HG03175 (cell line): ENCODE data around the gene TPRG1.
A peak's percentile ranks its signal among the peaks of the same experiment; 100 is the strongest.

Experiments used
- ATAC-seq: cut with Tn5 transposase; IDR thresholded peaks from one replicate; pipeline ENCODE4 v1.9.1; 2021; ENCODE audit warnings: mild to moderate bottlenecking, moderate library complexity; ENCODE audit not compliant: unreplicated experiment

Gene TPRG1

DNA sequence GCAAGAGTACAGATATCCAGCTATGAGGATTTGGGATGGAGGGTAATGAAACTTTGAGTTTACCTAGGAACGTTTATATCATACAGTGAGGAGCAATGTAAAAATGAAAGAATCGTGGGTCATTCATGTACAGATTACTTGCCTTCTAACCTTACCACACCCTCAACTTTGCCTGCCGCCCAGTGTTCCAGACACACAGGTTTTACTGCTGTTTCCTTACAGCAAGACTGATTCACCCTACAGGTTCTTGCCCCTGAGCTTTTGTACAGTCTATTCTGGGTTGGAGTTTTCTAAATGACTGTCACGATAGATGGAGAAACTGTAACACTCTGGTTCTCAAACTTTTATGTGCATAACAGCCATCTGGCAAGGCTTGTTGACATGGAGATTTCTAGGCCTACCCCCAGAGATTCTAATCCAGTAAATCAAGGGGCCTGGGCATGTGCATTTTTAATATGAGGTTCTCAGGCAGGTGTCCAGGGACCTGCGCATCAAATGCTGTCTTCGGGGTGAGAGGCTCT, 6.6 kb upstream of the TPRG1 start:
- ATAC-seq: no peak

DNA sequence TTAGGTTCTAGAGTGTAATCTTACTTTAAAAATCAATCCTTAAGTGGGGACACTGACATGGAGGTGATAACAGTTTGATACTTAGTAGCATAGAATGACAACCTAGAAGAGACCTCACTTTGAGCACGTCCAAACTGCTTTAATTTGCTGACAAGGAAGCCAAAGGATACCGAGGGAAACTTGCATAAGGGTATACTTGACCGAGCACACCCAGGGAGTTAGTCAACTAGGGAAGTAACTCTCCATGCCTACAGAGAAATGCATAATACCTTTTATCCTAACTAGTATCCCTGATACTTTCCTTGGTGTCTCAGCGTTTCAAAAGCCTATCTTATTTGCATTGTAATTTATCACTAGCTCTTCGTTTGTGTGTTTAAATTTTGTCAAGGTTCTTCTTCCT, 5.5 kb upstream of the TPRG1 start:
- no peak for ATAC-seq

DNA sequence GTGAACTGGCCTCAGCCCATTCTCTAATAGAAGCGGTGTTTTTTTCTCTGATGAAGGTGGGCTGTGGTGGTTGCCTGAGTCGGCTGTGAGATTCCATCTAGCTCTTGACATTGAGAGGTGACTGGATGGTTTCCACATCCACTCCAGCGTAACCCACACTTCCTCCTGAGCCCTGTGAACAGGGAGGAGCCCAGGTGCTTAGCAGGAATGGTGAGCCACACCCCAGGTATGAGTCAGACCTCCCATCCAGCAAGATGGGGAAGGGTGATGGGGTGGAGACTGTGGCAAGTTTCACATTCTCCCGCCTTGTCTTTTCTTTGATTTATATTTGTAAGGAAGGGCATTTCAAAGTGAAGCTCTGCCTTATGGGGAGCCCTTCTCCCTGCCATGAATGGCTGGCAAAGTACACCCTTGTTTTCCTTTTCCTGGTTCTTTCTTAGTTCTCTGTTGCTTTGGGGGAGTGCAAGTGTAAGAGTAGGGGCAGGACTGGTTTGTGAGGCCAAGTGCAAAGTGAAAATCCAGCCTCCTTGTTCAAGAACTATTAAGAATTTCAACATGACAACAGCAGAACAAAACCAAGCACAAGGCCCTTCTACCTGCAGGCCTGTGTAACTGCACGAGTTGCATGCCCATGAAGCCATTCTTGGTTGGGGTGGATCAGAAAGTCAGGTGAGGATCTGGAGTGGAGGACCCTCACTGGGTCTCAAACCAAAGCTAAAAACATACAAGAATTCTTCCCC, 4.6 kb upstream of the TPRG1 start:
- ATAC-seq: no peak

DNA sequence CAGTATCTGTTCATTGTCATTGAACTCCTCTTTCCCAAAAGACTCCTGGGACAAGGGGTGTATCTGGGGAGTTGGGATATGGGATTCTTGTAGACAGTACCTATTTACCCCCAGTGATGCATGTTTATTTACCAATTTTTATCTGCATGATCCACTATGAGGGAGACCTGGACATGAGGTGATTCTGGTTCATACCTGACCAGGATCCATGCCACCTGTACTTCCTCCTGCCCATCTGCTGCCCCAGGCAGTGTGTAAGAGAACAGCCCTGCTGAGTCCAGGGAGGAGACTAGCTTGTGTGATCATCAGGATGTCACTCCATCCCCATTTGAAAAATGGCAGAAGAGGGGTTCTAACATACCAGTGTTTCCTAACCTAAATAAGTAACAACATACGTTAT, 3.1 kb upstream of the TPRG1 start:
- ATAC-seq: no peak

DNA sequence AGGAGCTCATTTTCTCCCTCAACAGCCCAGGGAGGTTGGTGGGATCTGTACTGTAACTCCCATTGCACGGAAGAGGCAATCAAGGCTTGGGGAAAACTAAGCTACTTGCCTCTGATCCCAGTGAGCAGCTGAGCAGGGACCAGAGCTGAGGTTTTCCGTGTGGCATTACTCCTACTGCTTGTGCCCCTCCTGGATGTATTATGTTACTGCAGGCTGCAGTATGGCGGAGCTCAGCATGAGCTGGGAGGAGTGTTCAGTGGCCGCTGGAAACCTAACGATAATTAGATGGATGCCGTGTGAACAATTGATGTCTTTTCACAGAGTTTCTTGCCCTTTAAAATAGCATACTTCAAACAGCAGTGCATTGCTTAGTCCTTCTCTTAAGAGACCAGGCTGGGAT, 2.0 kb upstream of the TPRG1 start:
- ATAC-seq: no peak

DNA sequence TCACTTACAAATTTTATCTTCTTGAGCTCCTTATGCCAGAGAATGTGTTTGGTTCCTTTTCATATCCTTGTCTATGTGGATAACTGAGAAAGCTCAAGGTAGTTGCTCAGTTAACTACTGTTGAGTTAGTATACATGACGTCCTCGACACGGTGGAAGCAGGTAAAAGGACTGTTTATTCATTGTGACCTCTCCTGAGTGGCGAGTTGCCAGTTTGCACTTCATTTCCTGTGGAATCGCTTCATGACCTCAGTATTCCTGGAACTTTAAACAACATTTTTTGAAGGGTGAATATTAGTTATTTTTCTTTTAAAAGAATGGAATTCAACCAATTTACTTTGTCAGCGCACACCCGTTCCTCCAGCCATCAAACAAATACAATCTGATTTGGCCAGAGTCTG, 1.2 kb upstream of the TPRG1 start:
- no peak for ATAC-seq

DNA sequence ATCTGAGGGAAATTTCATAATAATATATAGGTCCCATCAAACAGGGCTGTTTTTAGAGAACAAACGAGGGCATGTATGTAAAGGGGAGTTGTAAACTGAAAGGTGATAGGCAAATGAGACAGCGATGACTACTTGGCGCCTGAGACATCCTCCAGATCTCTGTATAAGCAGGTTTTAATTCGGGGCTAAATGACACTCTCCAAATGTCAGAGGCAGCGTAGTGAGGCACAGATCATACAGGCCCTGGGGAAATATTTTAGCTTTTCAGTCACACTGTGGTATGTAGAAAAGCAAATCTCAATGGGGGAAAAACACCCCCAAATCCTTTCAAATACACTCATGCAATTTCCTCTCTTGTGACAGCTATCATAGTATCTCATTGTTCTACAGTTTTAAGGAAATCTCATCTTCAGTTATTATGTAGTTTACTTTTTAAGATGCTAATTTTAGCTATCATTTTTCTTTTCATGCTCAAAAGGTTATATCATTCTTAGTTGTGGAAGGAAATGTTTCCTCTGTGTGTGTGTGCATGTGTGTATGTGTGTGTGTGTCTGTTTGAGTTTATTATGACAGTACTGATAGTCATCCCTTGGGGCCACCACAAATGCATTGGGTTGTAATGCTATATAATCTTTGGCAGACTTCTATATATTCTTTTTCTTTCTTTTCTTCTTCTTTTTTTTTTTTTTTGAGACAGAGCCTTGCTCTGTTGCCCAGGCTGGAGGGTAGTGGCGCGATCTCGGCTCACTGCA, 1.1 kb downstream of the TPRG1 start:
- ATAC-seq: no peak

DNA sequence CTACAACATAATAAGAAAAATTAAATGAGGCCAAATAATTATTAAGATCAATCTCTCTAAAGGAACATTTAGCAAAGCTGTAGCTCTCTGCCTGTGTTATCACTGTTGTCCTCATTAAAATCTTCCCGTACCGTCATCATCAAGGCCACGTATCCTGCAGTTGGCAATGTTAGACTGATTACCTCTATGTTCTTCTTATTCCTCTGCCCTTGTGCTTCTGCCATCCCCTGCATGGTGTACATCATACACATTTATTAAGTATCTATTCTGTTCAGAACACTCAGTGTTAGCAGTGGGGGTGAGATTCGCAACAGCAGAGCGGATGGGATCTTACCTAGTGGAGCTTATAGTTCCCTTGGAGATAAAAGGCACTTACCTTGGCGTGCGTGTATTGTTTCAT, 12.8 kb downstream of the TPRG1 start:
- ATAC-seq: no peak

DNA sequence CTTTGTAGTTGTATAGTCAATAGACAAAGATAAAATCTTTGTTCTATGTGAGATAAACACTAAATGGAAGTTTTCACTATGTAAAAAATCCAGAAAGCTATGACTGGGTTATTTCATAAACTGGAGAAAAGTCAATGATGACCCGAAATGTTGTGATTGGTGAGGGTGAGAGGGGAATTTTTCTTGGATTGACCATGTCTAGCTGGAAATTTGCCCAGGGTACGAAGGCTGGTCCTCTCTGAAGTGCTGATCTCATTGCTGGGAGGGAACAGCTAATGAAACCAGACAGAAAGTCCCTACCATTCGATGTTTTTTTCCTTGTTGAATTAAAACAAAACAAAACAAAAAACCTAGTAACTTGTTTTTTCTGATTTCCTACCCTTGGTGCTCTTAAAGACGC, 14.3 kb downstream of the TPRG1 start:
- no peak for ATAC-seq

DNA sequence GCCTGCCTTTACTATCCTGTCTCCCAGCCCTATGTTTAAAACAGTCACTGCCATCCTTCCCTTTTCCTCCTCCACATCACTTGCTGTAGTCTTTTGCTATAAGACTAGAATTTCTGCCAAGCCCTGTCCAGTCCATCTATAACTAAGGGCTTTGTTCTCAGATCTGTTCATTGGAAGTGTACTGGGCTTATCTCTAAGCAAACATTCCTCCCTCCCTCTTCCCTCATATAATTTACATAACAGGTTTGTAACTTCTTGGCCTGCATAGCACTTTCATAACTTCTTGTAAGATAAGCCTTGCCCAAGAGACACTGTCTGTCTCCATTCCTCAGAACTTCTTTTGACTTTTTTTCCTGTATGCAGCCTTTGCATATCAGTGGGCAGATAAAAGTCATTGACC, 16.7 kb downstream of the TPRG1 start:
- no peak for ATAC-seq

DNA sequence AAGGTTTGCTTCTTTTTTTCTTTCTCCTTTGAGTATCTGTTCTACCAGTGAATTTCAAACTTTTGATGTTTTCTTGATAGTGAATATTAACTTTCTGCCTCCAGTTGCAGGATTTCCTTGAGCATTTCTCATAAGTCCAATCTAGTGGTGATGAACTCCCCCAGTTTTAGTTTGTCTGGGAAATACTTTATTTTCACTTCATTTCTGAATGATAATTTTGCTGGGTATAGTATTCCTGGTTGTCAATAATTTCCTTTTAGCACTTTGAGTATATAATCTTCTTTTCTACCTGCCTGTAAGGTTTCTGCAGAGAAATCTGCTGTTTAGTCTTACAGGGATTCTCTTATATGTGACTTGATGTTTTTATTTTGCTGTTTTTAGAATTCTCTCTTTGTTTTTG, 21.0 kb downstream of the TPRG1 start:
- ATAC-seq: no peak

DNA sequence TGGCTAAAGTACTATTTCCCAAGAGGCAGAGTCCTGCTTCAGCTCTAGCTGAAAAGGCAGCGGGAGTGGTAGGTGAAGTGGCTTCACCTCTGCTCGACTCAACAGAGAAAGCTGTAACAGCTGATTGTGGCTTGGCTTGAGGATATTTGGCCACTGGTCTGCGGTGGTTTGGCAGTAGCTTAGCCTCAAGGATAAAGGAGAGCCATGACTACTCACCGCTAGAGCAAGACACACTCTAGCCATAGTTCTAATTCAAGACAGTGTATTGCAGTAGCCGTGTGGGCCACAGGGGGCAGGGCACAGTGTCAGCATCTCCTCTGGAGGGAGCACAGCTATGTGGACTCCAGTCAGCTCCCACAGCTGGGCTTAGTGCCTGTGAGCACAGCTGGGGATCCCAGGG, 23.5 kb downstream of the TPRG1 start:
- peak; percentile 52 for ATAC-seq

DNA sequence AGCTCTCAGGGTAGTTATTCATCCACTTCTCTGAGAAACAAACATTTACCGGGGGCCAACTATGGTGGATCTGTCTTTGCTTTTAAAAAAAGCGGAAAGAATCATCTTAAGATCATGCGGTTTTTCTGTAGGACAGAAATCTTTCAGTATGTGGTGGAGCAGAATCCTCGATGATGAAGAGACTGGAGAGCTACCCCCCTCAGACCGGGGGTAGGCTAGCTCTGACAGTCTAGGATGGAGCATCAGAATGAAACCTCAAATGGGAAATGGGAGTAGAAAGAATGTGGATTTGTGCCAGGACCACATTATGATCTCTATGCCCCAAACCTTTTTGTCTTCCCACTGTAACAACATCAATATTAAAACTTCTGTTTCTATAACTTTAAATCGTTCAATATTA, 30.3 kb downstream of the TPRG1 start:
- ATAC-seq: no peak

DNA sequence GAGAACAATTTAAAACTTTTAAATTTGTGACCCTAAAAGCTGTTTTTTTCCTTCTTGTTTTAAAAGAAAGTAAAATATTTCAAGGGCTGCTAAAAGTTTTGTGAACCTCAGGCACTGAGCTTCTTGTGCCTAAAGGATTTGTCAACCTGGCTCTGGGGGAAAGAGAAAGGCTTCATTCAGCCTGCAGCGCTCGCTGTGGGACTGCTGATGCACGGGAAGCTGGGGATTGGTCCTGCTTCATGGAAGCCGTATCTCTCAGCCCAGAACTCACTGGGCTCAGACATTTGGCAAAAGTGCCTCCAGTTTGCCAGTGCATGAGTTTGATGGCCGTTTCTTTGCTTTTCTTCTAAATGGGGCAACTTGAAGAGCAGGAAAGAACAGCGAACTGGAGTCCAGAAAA, 30.8 kb downstream of the TPRG1 start:
- ATAC-seq: no peak

DNA sequence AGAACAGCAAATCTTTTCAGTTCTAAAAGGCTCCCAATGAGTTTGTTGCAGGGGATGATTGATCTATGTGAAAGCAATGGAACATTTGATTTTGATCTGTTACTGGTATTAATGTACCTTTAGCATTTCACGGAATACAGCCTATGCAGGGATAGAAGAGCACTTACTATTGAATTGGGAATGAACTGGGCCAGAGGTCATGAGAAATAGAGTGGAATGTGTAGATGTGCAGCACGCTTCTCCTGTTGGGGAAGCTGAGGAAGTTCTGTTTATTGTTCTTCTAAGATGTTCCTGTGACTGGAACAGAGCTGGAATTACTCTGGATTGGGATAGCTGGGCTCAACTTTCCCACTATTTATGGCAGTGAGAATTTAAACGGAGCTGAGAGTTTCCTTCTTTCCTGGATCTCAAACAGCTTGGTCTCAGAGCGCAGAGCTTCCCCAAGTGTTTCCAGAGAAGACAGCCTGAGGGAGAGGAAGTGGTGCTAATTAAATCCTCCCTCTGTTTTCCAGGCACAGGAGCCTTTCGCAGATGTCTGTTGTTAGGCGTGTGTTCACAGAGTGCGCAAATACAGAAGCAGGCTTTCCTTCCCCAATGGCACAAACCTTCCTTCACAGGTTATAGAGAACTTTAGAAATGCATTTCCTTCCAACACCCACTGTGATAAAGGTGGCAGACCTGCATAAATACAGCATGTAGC, 32.5 kb downstream of the TPRG1 start:
- no peak for ATAC-seq

DNA sequence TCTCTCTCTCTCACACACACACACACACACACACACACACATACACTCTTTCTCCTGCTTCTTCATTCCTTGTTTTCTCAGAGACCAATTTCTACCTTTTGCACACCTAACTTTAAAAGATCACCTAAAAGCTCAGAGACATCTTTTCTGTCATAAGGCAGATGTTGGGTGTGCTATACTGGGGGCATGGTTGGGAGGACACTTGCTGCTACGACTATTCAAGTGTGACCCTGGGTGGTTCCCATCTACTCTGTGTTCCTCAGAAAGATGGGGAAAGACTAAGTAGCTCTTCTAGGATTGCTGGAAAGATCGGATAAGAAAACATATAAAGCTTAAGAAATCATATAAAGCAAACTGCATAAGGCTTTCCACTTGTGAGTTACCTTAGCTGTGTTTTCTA, 33.2 kb downstream of the TPRG1 start:
- no peak for ATAC-seq

DNA sequence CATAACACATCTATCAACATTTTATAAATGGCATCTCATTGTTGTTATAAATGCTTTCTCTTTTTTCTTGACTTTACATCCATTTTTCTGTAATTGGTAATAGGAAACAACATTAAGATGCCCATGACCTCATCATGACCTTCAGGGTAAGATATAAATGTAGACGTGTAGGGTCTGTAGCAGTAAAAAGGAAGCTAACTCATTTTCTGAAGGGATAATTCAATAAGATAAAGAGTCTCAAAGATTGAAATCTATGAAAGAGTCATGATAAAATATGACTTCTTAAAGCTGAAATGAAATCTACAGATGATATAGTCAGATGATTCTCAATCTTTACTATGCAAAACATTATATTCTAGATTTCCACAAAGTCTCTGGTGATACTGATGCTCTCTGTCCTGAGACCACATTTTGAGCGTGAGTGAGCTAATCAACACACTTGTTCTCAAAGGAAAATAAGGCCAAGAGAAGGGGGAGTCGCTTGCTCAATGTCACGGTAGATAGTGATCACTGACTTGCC, 38.5 kb downstream of the TPRG1 start:
- no peak for ATAC-seq

DNA sequence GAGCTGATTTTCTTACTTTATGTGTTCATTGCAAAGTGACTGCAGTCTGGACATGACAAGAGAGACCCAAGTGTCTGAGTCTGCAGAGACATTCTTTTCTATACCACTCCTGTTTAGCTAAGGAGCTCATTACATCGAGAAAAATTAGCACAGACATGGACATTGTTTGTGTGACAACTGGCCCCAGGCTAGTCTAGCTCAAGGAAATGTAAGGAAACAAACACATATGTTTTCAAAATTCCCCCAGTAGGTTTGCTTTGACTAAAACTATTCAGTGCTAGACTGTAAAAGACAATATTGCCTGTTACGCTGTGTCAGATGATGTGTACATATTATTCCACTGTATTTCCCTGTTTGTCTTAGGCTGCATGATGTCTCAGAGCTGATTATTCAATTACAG, 40.9 kb downstream of the TPRG1 start:
- ATAC-seq: no peak

DNA sequence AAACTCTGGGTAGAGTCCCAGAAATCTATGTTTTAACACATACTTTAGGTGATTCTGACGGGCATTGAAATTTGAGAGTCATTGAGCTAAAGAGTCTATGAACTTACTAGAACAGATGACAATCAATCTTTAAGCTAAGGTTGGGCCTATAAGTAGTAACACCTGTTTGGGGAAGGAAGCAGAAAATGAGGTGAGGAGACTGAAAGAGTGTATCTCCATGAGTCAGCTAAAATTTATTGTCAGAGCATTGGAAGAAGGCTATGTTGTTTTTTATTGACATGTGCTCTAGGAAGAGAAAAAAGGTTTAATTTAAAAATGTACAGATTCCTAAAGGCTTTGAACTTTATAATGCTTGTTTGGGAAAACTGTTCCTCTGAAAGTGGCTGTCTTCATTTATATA, 42.9 kb downstream of the TPRG1 start:
- ATAC-seq: no peak

DNA sequence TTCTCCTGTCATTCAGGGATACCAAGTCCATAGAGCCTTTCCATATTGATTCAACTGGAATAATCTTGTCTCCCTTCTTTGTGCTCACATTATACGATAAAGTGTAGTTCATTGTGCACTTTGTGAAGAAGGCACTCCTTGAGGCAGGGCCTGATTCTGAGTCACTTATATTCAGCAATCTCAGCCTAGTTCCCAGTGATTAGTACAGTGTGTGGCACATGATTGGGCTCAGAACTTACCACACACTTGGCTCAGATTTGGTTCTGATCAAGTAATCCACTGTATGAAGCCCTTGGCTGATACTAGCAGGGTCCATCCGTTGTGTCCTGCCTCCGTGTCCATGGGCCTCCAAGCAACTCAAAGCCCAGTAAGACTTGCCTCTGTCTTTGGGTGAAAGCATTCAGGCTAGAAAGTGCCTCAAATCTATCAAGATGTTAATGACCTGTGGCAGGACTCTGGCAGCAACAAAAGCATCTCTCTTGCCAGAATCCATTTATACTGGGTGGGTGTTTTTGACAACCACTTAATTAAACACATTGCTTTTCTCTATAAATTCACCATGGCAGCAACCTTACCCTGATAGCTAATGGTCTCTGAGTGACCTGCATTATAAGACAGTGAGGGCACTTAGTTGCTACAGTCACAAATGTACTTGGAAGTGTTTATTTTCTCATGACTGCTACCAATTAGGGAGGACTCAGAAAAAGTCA, 51.3 kb downstream of the TPRG1 start:
- ATAC-seq: no peak

DNA sequence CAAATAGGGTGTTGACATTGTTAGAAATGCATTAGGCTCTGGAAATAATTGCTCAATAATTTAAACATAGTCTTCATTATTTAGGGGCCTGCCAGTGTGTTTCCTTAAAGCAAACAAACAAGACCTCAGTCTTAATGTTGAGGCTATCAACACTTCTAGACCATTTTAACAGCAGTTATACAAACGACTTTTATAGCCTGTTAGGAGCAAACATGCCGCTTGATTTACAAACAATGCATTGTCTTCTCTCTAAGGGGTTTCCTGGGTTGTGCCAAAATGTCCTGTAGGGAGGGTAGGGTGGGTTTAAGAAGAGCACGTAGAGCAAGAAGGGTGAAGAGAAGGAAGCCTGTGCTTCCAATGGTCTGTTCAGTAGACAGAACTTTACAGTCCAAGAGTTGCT, 53.7 kb downstream of the TPRG1 start:
- ATAC-seq: no peak
